HG02798 (cell line): Measurements from ENCODE around the gene CCDC74A.
A peak's percentile ranks its signal among the peaks of the same experiment; 100 is the strongest.
"Not testable (repeated sequence)": the region's sequence is repeated elsewhere in the genome, so short reads cannot be mapped to it uniquely, and the experiment has no call there.

ENCODE experiments used
- ATAC-seq: cut with Tn5 transposase; IDR thresholded peaks from one replicate; pipeline ENCODE4 v1.9.1; 2021; ENCODE audit warnings: mild to moderate bottlenecking; ENCODE audit not compliant: unreplicated experiment, poor library complexity

Gene CCDC74A

DNA sequence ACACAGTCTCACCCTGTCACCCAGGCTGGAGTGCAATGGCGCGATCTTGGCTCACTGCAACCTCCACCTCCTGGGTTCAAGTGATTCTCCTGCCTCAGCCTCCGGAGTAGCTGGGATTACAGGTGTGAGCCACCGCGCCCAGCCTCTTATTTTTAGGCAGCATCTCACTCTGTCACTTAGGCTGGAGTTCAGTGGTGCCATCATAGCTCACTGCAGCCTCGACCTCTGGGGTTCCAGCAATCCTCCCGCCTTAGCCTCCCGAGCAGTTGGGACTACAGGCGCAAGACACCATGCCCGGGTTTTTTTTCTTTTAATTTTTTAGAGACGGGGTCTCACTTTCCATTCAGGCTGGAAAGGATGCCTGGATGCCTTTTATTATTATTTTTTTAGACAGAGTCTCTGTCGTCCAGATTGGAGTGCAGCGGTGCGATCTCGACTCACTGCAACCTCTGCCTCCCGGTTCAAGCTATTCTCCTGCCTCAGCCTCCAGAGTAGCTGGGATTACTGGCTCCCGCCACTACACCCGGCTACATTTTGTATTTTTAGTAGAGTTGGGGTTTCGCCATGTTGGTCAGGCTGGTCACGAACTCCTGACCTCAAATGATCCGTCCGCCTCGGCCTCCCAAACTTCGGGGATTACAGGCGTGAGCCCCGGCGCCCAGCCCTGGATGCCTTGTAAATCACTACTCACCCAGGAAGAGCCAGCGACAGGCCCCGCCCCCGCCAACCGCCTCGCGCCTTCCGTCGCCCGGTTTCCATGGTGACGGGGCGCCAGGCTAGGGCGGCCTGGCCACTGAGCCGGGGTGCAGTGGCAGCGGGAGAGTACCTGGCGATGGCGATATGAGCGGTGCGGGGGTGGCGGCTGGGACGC lies at the start of gene CCDC74A:
Gene CCDC74A, plus strand, starts transcription at position 758 of the 871 bp plus-strand sequence. Its CDS starts 83 bp downstream, at position 841.
- ATAC-seq = peak; percentile 92

DNA sequence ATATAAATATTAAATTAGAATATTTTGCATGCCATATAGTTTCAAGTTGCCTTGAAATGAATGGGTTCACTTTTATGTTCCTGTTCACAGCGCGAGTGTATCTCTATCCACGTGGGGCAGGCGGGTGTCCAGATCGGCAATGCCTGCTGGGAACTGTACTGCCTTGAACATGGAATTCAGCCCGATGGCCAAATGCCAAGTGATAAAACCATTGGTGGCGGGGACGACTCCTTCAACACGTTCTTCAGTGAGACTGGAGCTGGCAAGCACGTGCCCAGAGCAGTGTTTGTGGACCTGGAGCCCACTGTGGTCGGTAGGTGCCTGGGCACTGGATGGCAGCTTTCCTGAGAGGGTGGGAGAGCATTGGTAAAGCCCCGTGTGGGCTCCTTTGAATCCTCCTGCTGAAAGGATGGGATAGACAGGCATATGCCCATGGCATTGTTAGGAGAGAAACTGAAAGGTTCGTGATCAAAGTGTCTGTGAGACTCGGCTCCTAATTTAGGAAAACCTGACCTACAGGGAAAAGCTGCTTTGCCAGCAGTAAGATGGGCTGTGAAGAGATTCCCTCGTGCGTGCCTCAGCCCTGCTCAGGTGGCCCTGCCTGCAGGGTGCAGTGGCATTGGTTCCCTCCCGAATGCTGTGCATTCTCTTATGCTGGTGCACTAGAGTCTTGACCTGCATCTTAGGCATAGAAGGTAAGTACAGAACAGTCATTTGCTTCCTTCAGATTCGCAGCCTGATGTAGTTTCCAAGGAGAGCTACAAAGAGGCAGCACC lies 49.4 kb upstream of the CCDC74A start:
- not testable (repeated sequence) for ATAC-seq

DNA sequence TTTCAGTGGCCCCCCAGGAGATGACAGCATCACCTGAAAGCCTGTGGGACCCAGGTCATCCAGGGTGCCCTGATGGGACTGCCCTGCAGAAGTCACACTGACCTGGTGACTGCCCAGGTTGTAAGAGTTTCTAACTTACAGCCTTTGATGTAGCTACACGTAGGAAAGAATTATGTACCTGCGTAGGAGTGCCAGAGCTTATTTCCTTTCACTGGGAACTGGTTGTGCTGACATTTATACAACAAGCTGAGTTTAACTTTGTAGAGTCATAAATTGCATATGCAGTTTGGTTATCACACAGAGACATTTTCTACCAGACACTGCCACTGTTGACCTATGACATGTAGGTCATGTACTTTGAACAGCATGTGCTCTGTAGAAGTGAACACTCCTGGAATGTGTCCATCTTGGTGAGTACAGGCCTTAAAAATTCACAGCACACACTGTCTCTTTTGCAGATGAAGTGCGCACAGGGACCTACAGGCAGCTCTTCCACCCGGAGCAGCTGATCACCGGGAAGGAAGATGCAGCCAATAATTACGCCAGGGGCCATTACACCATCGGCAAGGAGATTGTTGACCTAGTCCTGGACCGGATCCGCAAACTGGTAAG lies 48.7 kb upstream of the CCDC74A start:
- not testable (repeated sequence) for ATAC-seq

DNA sequence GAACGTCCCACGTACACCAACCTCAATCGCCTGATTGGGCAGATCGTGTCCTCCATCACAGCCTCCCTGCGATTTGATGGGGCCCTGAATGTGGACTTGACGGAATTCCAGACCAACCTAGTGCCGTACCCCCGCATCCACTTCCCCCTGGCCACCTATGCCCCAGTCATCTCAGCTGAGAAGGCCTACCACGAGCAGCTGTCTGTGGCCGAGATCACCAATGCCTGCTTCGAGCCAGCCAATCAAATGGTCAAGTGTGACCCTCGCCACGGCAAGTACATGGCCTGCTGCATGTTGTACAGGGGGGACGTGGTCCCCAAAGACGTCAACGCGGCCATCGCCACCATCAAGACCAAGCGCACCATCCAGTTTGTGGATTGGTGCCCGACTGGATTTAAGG lies 47.3 kb upstream of the CCDC74A start:
- not testable (repeated sequence) for ATAC-seq

DNA sequence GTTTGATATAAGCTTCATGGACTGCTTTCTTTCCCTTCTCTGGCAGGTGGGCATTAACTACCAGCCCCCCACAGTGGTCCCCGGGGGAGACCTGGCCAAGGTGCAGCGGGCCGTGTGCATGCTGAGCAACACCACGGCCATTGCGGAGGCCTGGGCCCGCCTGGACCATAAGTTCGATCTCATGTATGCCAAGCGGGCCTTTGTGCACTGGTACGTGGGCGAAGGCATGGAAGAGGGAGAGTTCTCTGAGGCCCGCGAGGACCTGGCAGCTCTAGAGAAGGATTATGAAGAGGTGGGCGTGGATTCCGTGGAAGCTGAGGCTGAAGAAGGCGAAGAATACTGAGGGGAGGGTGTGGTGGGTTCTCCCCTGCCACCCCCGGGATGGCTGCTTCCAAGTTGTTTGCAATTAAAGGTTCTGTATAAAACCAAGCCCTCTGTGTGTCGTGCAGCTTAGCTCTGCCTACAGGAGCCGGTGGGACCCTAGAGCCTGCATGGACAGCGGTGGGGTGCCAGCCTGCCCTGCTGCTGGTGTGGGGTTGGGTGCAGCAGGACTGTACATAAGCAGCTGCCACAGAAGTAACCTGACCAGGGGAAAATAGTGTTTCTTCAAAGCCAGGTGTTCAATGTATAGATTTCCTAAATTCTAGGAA lies 45.1 kb upstream of the CCDC74A start:
- not testable (repeated sequence) for ATAC-seq

DNA sequence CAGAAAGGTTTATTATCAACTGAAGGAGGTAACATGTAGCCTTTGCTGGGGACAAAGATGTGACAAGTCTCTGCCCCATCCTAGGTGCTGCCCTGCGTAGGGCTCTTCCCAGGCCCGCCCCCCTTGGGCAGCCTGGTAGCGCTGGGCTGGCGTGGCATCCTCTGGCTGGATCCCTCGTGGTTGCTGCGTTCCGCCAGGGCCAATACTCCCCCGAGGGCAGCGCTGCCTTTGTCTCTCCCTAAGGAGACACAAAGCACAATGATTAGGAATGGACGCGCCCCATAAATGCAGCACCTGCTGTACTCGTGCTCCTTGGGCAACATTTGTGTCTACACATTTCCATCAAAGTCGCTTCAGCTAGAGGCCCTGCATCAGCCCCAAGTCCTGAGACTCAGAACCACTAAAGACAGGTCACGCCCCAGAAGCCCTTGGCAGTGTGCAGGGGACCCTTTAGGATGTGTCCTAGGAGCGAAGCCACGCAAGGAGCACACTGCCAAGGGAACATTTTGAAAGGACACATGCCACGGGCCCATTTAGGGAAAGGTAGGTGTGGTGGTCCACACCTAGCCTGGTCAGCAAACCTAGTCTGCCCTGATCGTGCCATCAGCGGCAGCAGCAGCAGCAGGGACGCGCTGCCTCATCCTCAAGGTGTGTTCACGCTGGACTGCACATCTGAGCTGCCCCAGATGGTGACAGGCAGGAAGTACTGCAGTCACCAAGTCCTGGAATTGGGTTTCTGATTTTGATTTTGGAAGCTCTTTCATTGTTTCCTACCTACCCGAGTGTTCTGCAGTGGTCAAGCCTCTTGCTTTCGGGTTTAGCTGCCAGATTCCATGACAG lies 43.5 kb upstream of the CCDC74A start:
- not testable (repeated sequence) for ATAC-seq

DNA sequence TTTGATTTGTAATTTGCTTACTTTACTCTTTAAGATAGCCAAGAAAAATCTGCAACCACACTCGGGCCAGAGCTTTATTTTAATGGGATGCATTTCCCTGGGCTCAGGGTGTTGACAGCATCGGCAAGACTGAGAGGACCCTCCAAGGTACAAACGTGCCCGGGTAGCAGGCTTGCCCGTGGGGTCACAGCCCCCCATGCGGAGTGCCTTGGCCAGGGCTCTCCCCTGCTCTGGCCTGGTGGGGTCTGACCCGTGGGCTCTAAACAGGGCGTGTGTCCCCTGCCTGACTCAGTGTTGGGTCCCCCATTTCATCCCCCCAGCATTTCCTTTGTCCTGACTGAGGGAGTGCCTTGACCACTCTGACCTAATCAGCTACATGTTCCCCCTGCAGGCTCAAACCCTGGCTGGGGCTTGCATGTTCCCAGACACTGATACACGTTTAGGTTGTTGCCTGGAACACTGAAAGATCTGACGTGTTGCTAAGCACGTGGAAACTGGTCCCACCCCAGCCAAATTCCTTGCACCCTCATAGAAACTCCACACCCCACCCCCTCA lies 42.7 kb upstream of the CCDC74A start:
- not testable (repeated sequence) for ATAC-seq

DNA sequence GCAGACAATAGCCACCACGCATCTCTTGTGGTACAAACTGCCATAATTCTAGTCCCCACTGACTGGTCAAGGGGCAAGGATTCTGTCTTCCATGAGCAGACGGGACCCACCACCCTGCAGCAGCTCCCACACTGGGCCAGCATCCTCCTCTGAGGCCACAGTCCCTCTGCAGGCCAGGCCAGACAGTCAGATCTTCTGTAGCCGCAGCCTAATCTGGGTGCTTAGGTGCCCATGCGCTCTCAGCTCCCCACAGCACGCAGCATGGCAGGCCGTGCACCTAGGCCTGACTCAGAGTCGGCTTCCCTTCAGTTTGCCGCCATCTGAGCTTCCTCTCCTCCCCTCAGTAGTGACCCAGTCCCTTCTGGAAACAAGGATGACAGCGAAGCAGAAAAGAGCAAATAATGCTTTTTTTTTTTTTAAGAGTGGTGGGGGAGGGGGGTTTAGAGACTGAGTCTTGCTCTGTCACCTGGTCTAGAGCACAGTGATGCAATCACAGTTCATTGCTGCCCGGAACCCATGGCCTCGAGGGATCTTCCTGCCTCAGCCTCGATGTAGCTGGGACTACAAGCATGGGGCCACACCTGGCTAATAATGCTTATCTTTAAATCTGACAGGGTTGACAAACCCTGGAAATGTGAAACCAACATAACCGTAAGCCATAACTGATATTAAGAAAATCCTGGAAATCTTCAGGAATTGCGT lies 41.3 kb upstream of the CCDC74A start:
- ATAC-seq = not testable (repeated sequence)

DNA sequence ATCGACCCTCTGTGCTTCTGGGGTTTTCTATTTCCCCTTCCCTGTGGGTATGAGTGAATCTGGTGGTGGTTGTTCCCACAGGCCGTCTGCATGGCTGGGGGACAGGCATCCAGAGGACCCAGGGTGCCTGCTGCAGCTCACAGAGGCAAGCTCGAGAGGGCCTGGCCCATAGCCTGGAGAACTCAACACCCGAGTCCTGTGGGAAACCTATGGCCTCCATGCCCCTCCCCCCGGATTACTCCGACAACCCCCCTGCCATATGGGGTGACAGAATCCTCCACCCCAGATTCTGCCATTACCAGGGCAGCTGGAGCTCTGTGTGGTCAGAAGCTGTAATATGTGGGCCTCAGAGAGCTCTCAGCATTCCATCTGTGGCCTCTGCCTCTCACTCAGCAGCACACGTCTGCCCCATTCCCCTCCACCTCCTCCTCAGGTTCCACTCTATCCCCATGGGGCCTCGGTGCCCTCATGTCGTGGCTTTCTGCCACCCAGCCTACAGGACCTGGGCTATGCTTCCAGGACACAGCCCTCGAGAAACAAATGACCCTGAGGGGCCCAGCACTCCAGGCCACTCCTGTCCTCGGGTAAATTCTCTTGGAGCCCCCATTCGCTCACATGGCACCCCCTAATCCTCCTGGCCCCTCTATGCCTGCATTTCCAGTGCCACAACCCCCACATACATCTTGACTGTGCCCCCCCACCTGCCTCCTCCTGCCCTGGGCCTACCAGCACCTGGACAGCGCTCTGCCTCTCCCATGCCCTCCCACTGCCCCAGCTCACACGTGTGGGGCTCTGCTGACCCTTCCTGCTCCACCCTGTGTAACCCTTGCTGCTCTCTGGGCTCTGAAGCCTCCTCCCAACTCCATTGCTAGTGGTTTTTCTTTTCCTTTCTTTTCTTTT lies 39.1 kb upstream of the CCDC74A start:
- ATAC-seq = no peak

DNA sequence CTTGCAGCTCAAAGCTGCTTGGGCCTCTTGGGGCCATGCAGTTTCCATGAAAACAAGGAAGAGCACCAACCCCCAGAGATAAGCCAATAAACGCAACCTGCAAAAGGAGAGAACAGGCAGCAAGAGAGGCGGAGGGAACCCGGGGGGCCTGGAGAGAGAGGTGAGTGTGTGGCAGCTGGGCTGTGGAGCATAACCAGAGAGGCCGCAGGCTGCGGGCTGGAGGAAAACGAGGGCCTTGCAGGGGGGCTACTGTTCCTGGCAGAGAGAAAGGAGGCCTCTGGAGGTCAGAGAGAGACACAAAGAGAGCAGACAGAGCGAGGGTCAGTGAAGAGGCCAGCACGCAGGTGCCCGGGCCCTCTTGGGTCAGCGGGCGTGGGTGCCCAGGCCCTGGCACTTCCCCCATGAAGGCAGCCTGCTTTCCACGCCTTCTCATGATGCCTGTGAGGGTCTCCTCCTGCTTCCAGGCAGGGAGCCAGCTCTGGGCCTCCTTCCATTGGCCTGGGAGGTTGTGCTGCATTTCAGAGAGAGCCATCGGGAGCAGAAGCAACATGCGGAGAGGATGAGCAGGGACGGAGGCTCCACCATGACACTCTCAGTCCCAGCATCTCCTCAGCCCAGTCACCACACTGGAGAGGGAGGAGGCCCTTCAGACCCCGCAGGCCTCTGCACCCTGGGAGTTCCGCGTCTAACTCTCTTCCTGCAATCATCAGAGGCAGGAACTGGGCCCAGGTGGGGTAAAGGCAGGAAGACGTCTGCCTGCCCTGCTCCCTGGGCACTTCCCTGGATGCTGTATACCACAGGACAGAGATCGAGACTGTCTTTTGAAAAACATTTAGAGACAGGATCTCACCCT lies 36.8 kb upstream of the CCDC74A start:
- not testable (repeated sequence) for ATAC-seq

DNA sequence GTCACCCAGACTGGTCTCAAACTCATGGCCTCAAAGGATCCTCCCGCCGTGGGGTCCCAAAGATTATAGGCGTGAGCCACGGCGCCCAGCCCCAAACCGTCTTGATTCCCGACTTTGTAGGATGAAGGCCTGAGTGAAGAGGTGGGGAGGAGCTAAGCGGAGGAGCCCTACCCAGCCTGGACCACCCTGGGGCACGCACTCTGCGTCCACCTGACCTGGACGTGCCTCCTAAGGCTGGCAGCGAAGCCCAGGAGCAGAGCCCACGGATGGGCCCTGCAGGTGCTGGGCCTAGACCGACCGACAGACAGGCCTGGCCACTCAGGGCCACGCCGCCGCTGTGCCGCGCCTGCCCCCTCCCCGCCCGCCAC lies 36.2 kb upstream of the CCDC74A start:
- peak; percentile 1 for ATAC-seq

DNA sequence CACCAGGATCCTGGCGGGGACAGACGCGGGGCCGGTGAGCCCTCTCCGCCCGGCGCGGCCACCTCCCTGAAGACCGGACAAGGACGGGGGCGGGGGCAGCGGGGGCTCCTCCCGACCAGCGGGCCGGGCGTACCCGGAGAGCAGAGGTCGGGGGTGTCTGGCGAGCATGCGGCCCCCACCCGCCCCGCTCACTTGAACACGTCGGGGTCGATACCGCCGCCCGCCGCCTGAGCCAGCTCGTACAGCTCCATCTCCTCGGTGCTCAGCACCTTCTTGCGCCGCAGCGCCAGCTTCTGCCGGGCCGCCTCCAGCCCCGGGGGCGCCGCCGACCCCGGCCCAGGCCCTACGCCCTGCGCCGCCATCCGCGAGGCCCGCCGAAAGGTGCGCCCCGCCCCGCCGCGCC lies 35.7 kb upstream of the CCDC74A start, which contains the start of gene MZT2A:
Gene MZT2A, minus strand, starts transcription at position 383 of the 403 bp plus-strand sequence. Its CDS starts 21 bp downstream, at position 362.
- peak; percentile 12 for ATAC-seq

DNA sequence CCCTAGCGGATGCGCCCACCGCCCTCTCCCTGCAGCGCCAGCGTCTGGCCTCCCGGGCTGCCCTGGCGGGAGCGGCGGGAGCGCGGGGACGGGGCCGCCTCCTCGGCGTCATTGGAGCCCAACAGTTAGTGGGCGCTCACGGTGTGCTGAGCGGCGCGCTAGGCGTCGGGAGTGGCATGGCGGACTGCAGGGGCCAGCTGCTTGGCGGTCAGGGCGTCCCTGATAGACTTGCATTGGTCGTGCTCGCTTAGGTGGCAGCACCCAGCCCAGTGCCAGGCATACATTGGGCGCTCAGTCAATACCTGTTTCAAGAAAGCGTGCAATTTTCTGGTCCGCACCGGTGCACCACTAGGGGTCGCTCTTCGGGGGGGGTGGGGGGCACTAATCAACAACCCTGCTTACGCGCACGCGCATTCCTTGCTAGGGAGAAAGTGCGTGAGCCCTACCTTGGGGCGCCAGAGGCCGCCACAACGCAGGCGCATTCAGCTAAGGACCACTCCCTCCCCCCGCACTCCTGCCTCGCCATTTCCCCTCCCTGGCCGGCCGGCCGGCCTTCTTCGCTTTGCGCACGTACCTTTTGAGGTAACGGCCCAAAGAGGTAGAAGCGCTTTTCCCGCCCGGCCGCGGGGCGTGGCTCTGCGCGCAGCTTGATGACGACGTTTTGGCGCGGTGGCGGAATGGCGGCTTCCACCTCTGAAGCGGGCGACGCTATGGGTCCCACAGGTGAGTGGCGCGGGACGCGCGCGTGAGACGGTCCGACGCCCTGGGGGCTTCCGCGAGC lies 35.1 kb upstream of the CCDC74A start:
- ATAC-seq = peak; percentile 76

DNA sequence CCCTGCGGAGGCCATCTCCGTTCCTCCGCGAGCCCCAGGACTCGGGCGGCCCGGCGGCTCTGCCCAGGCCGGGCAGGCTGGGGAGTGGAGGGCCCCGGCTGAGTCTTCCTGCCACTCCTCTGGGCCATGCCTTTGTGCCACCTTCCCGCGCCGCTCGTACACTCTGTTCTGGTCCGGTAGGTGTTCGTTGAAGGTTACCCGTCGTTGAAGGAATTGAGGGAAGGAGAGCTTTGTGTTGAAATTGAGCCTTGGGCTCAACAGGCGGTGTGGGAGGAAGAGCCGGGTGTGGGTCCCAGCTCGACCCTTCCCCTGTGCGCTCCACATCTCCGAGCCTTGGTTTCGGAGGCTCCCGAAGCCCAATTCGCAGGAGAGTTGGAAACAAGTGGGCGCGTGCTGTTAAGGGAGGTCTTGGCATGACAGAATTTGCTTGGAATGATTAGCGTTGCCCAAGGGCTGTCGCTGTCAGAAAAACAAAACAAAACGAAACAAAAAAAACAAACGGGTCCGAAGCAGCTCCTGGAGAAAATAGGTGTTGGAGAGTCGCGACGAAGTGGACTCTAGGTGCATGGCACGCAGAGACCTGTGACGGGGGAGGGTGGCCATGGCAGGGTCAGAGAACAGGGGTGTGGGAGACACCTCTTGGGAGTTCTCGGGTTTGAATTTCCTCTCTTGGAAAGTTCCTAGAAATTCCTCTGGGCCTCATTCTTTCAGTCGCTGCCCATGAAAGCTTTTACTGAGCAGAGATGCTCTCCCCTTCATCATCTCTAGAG lies 34.3 kb upstream of the CCDC74A start:
- peak; percentile 23 for ATAC-seq

DNA sequence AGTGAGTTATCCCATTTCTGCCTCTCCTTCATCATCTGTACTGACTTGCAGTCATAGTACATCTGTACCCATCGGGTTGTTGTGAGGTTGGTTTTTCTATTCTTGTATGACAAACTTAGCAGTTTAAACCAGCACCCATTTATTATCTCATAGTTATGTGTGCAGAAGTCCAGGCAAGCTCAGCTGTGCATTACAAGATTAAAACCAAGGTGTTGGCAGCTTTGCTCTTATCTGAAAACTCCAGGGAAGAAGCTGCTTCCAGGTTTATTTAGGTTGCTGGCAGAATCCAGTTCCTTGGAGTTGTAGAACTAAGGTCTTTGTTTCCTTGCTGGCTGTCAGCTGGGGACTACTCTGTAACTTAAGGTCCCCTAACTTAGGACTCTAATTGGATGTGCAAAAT lies 32.2 kb upstream of the CCDC74A start:
- not testable (repeated sequence) for ATAC-seq
